ENCODE results near the gene CC2D2B. TPM values are rescaled to one million over a fixed set of nuclear protein-coding genes. Genes with fewer than 3 reads are reported as not detected.
A peak's percentile ranks its signal among the peaks of the same experiment; 100 is the strongest.
"Not testable (repeated sequence)": the region's sequence is repeated elsewhere in the genome, so short reads cannot be mapped to it uniquely, and the experiment has no call there.

Gene CC2D2B
- total RNA-seq, 1 experiment from 2014 or later: not detected

GRCh38 chr10:95889830-95890229, 17.9 kb upstream of the CC2D2B start:
- H3K4me3 Mint-ChIP-seq (ENCODE audit: unreplicated experiment): no peak overlapping the region
- peaks cover 8% of the 10 kb centered on the region for H3K36me3 Mint-ChIP-seq (ENCODE audit: insufficient read depth, unreplicated experiment)
- no peaks in the 10 kb centered on the region for H3K9me3 Mint-ChIP-seq (ENCODE audit: unreplicated experiment)
- no TSS peak for BruUV-seq (replicated peaks)
- no peak for TF ChIP-seq CTCF (IDR thresholded peaks at IDR 0.05; ENCODE audit: unreplicated experiment)
- ChIA-PET POLR2A (no interaction called here), CTCF (interaction anchor here (1.0 to 1.9 kb wide), 3 partner anchors 17 to 195 kb away, joined by 3 to 5 read pairs (median 4); no protein-coding TSS in a partner anchor)
- H3K4me1 Mint-ChIP-seq (ENCODE audit: insufficient read depth, unreplicated experiment): no peaks in the 10 kb centered on the region
- H3K27me3 Mint-ChIP-seq (ENCODE audit: insufficient read depth, unreplicated experiment): no peaks in the 10 kb centered on the region
- no peak overlapping the region for H3K27ac Mint-ChIP-seq (ENCODE audit: low read depth, unreplicated experiment)
- no peak for DNase-seq (ENCODE audit: unreplicated experiment)
- intact Hi-C loops (cut with micrococcal nuclease): no loop called here

- ChIA-PET POLR2A (interaction anchor here (0.7 kb wide), 1 partner anchor 499 kb away, joined by 4 read pairs; no protein-coding TSS in a partner anchor), CTCF (interaction anchor here (0.9 kb wide), 1 partner anchor 202 kb away, joined by 3 read pairs; no protein-coding TSS in a partner anchor)
- intact Hi-C loops (cut with micrococcal nuclease): no loop called here
- Mint-ChIP-seq H3K4me3 (ENCODE audit: unreplicated experiment) (no peak overlapping the region), H3K36me3 (ENCODE audit: insufficient read depth, unreplicated experiment) (peaks cover 53% of the 10 kb centered on the region), H3K9me3 (ENCODE audit: unreplicated experiment) (no peaks in the 10 kb centered on the region), H3K27me3 (ENCODE audit: insufficient read depth, unreplicated experiment) (no peaks in the 10 kb centered on the region), H3K27ac (ENCODE audit: low read depth, unreplicated experiment) (no peak overlapping the region), H3K4me1 (ENCODE audit: insufficient read depth, unreplicated experiment) (no peaks in the 10 kb centered on the region)
- no TSS peak for BruUV-seq (replicated peaks)
- DNase-seq (ENCODE audit: unreplicated experiment): no peak
- no peak for TF ChIP-seq CTCF (IDR thresholded peaks at IDR 0.05; ENCODE audit: unreplicated experiment)
Measured at GRCh38 chr10:95896071-95896850, 11.5 kb upstream of the CC2D2B start.

- H3K27me3 Mint-ChIP-seq (ENCODE audit: insufficient read depth, unreplicated experiment); H3K36me3 Mint-ChIP-seq (ENCODE audit: insufficient read depth, unreplicated experiment); H3K9me3 Mint-ChIP-seq (ENCODE audit: unreplicated experiment); DNase-seq (ENCODE audit: unreplicated experiment); intact Hi-C loops (cut with micrococcal nuclease); BruUV-seq (replicated peaks): not testable (repeated sequence)
- POLR2A ChIA-PET: interaction anchor here (0.6 to 2.1 kb wide), 5 partner anchors 7 to 441 kb away, joined by 3 to 14 read pairs (median 3); partner anchors contain the start of gene TCTN3
- peak overlapping the region; percentile 92 for H3K4me3 Mint-ChIP-seq (ENCODE audit: unreplicated experiment)
- peak overlapping the region; percentile 59 for H3K27ac Mint-ChIP-seq (ENCODE audit: low read depth, unreplicated experiment)
- CTCF ChIA-PET: interaction anchor here (0.5 to 1.6 kb wide), 8 partner anchors 11 to 1812 kb away, joined by 3 to 6 read pairs (median 3); no protein-coding TSS in a partner anchor
- peaks cover 17% of the 10 kb centered on the region for H3K4me1 Mint-ChIP-seq (ENCODE audit: insufficient read depth, unreplicated experiment)
Measured at GRCh38 chr10:95905897-95906580, 1.7 kb upstream of the CC2D2B start.

- intact Hi-C loops (cut with micrococcal nuclease): loop anchor here (1.0 kb wide), 1 partner anchor 213 kb away; no protein-coding TSS in a partner anchor
- BruUV-seq (replicated peaks): TSS peak; percentile 26
- TF ChIP-seq CTCF (IDR thresholded peaks at IDR 0.05; ENCODE audit: unreplicated experiment): no peak
- Mint-ChIP-seq H3K9me3 (ENCODE audit: unreplicated experiment) (no peaks in the 10 kb centered on the region), H3K27me3 (ENCODE audit: insufficient read depth, unreplicated experiment) (no peaks in the 10 kb centered on the region), H3K36me3 (ENCODE audit: insufficient read depth, unreplicated experiment) (no peaks in the 10 kb centered on the region), H3K27ac (ENCODE audit: low read depth, unreplicated experiment) (peak overlapping the region; percentile 59), H3K4me1 (ENCODE audit: insufficient read depth, unreplicated experiment) (peaks cover 17% of the 10 kb centered on the region), H3K4me3 (ENCODE audit: unreplicated experiment) (peak overlapping the region; percentile 92)
- POLR2A ChIA-PET: interaction anchor here (0.6 to 2.1 kb wide), 11 partner anchors 8 to 926 kb away, joined by 3 to 14 read pairs (median 3); partner anchors contain the start of genes TCTN3 and ZNF518A
- CTCF ChIA-PET: interaction anchor here (0.6 to 1.6 kb wide), 9 partner anchors 13 to 461 kb away, joined by 3 to 11 read pairs (median 4); partner anchors contain the start of gene TCTN3
- DNase-seq (ENCODE audit: unreplicated experiment): peak; percentile 68
Measured at GRCh38 chr10:95906677-95907455, 909 bp upstream of the CC2D2B start.
